ENCODE measurements around the gene SEC16B.

DNA sequence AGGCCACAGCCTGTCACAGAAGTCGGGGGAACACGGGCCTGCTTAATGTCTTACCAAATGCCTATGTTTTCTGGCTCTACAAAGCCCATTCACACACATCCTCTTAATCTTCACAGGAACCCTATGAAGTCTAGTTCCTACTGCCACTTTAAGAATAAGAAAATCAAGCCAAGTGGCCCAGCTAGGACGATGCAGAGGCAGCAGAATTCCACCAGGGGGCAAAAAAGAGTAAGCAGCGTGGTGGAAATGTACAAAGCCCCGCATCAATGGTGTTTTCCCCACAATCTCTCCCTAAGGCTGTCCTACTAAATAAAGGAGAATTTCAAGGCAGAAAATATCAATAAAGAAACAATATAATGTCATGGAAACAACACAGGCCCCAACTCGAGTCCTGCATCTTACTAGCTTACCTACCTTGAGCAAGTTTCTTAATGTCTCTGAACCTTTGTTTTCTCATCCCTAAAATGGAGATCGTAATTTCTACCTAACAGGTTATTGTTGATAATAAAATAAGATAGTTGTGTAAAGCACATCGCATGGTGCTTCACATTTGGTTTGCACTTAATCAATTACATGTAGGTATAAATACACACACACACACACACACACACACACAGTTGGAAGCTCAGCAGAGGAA lies 21.4 kb downstream of the SEC16B start:
- TF ChIP-seq, protein P1, sequence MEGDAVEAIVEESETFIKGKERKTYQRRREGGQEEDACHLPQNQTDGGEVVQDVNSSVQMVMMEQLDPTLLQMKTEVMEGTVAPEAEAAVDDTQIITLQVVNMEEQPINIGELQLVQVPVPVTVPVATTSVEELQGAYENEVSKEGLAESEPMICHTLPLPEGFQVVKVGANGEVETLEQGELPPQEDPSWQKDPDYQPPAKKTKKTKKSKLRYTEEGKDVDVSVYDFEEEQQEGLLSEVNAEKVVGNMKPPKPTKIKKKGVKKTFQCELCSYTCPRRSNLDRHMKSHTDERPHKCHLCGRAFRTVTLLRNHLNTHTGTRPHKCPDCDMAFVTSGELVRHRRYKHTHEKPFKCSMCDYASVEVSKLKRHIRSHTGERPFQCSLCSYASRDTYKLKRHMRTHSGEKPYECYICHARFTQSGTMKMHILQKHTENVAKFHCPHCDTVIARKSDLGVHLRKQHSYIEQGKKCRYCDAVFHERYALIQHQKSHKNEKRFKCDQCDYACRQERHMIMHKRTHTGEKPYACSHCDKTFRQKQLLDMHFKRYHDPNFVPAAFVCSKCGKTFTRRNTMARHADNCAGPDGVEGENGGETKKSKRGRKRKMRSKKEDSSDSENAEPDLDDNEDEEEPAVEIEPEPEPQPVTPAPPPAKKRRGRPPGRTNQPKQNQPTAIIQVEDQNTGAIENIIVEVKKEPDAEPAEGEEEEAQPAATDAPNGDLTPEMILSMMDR (conservative IDR thresholded peaks at IDR 0.05; ENCODE audit: low read length): peak; percentile 88
- no peak for TF ChIP-seq EZH2phosphoT487 (IDR thresholded peaks at IDR 0.05; ENCODE audit: borderline replicate concordance, low read depth, low read length)

Measured in OCI-LY7 (cell line).